Keratinocyte (primary cell): Measurements from ENCODE around the gene KCNJ6. TPM values are rescaled to one million over a fixed set of nuclear protein-coding genes. Genes with fewer than 3 reads are reported as not detected.

Experiments
- DNase-seq: peaks from one replicate; pipeline ENCODE4 v3.0.0-alpha.2; 2011; ENCODE audit warnings: low read depth, missing footprints, low spot score
- FAIRE-seq: peaks from 2 replicates; lab custom pipeline; 2011; peaks lifted over from hg19 to GRCh38; lab: Jason Lieb, UNC
- H2AFZ ChIP-seq: 2 replicates; pipeline ENCODE4 v1.6.0; 2012; ENCODE audit warnings: low read length, control low read depth, inconsistent platforms; ENCODE audit not compliant: control insufficient read depth
- H3K27ac ChIP-seq: 2 replicates; pipeline ENCODE4 v1.5.1; 2011; ENCODE audit warnings: low read length; ENCODE audit not compliant: control insufficient read depth, insufficient read depth
- H3K27me3 ChIP-seq: 3 replicates; pipeline ENCODE4 v1.6.0; 2011; ENCODE audit warnings: low read length; ENCODE audit not compliant: control insufficient read depth, insufficient read depth; ENCODE audit errors: extremely low read depth
- H3K36me3 ChIP-seq, 2 experiments: 2 replicates in 1 of 2; 3 replicates in 1 of 2; pipeline ENCODE4 v1.5.1; 2011; ENCODE audit warnings: low read length in 2 of 2, mild to moderate bottlenecking in 1 of 2; ENCODE audit not compliant: control insufficient read depth in 2 of 2, insufficient read depth in 2 of 2; ENCODE audit errors: extremely low read depth in 1 of 2
- H3K4me1 ChIP-seq: 3 replicates; pipeline ENCODE4 v1.5.1; 2011; ENCODE audit warnings: low read length; ENCODE audit not compliant: control insufficient read depth, insufficient read depth; ENCODE audit errors: extremely low read depth
- H3K4me2 ChIP-seq: 3 replicates; pipeline ENCODE4 v1.6.0; 2011; ENCODE audit warnings: low read depth, low read length; ENCODE audit not compliant: control insufficient read depth, insufficient read depth; ENCODE audit errors: extremely low read depth
- H3K4me3 ChIP-seq, 3 experiments: fragments of 200-600 bp in 1 of 3; sonication (generic) in 1 of 3; 2 replicates in 2 of 3; 3 replicates in 1 of 3; pipeline ENCODE4 v1.5.1; 2011 to 2016; ENCODE audit warnings: low read length in 3 of 3, mild to moderate bottlenecking in 3 of 3, control low read depth in 2 of 3, inconsistent platforms in 1 of 3, low read depth in 1 of 3, mixed read lengths in 1 of 3, mixed run types in 1 of 3, moderate library complexity in 1 of 3; ENCODE audit not compliant: control insufficient read depth in 2 of 3, insufficient read depth in 2 of 3; ENCODE audit errors: extremely low read depth in 1 of 3
- H3K79me2 ChIP-seq: 2 replicates; pipeline ENCODE4 v1.6.0; 2012; ENCODE audit warnings: low read length; ENCODE audit not compliant: control insufficient read depth, insufficient read depth
- H3K9ac ChIP-seq: 3 replicates; pipeline ENCODE4 v1.6.0; 2011; ENCODE audit warnings: low read length; ENCODE audit not compliant: control insufficient read depth, insufficient read depth; ENCODE audit errors: extremely low read depth
- H3K9me1 ChIP-seq: 3 replicates; pipeline ENCODE4 v1.6.0; 2011; ENCODE audit warnings: low read length; ENCODE audit not compliant: control insufficient read depth, insufficient read depth; ENCODE audit errors: extremely low read depth
- H3K9me3 ChIP-seq: 2 replicates; pipeline ENCODE4 v1.5.1; 2012; ENCODE audit warnings: low read depth, low read length; ENCODE audit not compliant: control insufficient read depth
- H4K20me1 ChIP-seq: 3 replicates; pipeline ENCODE4 v1.6.0; 2011; ENCODE audit warnings: low read length; ENCODE audit not compliant: control insufficient read depth, insufficient read depth; ENCODE audit errors: extremely low read depth
- CTCF ChIP-seq, 3 experiments: IDR thresholded peaks in 1 of 3; conservative IDR thresholded peaks in 1 of 3; optimal IDR thresholded peaks in 1 of 3; 2 replicates in 2 of 3; 3 replicates in 1 of 3; pipeline versions ENCODE3 to v1.5.1; 2011; ENCODE audit warnings: low read length in 3 of 3, mild to moderate bottlenecking in 3 of 3, moderate library complexity in 2 of 3, control low read depth in 1 of 3, inconsistent platforms in 1 of 3; ENCODE audit not compliant: insufficient read depth in 2 of 3; ENCODE audit errors: extremely low read depth in 1 of 3
- EZH2 ChIP-seq: IDR thresholded peaks from one replicate; pipeline ENCODE4 v1.6.1; 2012; ENCODE audit warnings: inconsistent platforms, mild to moderate bottlenecking, low read length, moderate library complexity
- dilution Hi-C: fragments of 300-500 bp; cut with MboI; formaldehyde crosslinking; loops from one replicate; pipeline ENCODE4 v1.7.0; 2020; ENCODE audit warnings: low sequenced_read_pairs; ENCODE audit not compliant: extremely low pct_ligation_motif_present
- polyA plus RNA-seq, 5 experiments: library from polyadenylated mRNA; depleted of rRNA in 3 of 5; stranded (reverse) in 3 of 5; stranded (forward) in 1 of 5; unstranded in 1 of 5; fragments of >200 nt; gene quantifications; 1 replicate in 1 of 5; 2 replicates in 3 of 5; 3 replicates in 1 of 5; pipeline versions ENCODE4 v1.2.1 to v1.2.3, GENCODE V29; 2011 to 2012; ENCODE audit warnings: missing spikeins in 2 of 5, low read depth in 1 of 5, low replicate concordance in 1 of 5

KCNJ6 gene
- polyA plus RNA-seq, 1 donor (not counting 4 experiments of a cell fraction or from before 2014, with no cell fraction given): not detected

GRCh38 chr21:37660709-37661108, 255.5 kb downstream of the KCNJ6 start:
- Histone ChIP-seq H3K79me2 (no peaks in the 10 kb centered on the region), H3K4me3 (no peak overlapping the region), H3K27me3 (no peaks in the 10 kb centered on the region), H3K9me3 (no peaks in the 10 kb centered on the region), H3K4me2 (no peak overlapping the region), H4K20me1 (no peaks in the 10 kb centered on the region), H3K9ac (no peak overlapping the region), H3K36me3 (no peaks in the 10 kb centered on the region), H3K27ac (no peak overlapping the region), H3K4me1 (peaks cover 7% of the 10 kb centered on the region), H2AFZ (no peak overlapping the region), H3K9me1 (no peaks in the 10 kb centered on the region)
- FAIRE-seq (no peak), DNase-seq (no peak)
- TF ChIP-seq EZH2: no peak
- no peak for TF ChIP-seq CTCF (optimal IDR thresholded peaks at IDR 0.05 in 1 of 3, IDR thresholded peaks at IDR 0.05 in 1 of 3, conservative IDR thresholded peaks at IDR 0.05 in 1 of 3; ENCODE audit: extremely low read depth in 1 of 3, insufficient read depth in 2 of 3, low read length in 3 of 3)
- dilution Hi-C loops: no loop called here

- H3K9me3 ChIP-seq: no peaks in the 10 kb centered on the region
- H3K9ac ChIP-seq: no peak overlapping the region
- H4K20me1 ChIP-seq: no peaks in the 10 kb centered on the region
- TF ChIP-seq CTCF (optimal IDR thresholded peaks at IDR 0.05 in 1 of 3, IDR thresholded peaks at IDR 0.05 in 1 of 3, conservative IDR thresholded peaks at IDR 0.05 in 1 of 3; ENCODE audit: extremely low read depth in 1 of 3, insufficient read depth in 2 of 3, low read length in 3 of 3) (no peak), EZH2 (no peak)
- H3K27ac ChIP-seq: no peak overlapping the region
- H3K9me1 ChIP-seq: no peaks in the 10 kb centered on the region
- H3K4me2 ChIP-seq: no peak overlapping the region
- no peaks in the 10 kb centered on the region for H3K27me3 ChIP-seq
- no peak overlapping the region for H3K4me3 ChIP-seq
- H3K79me2 ChIP-seq: no peaks in the 10 kb centered on the region
- no peak for DNase-seq
- peaks cover 7% of the 10 kb centered on the region for H3K4me1 ChIP-seq
- FAIRE-seq: no peak
- H3K36me3 ChIP-seq: no peaks in the 10 kb centered on the region
- dilution Hi-C loops: no loop called here
- H2AFZ ChIP-seq: no peak overlapping the region
Measured at GRCh38 chr21:37659874-37660273, 256.4 kb downstream of the KCNJ6 start.
